Activated CD4-positive, alpha-beta T cell treated with anti-CD3 and anti-CD28 coated beads, Interleukin-2, amount 50 U/mL, for 1 hour (primary cell): ENCODE measurements around the gene HKDC1.
"Not testable (repeated sequence)": the region's sequence is repeated elsewhere in the genome, so short reads cannot be mapped to it uniquely, and the experiment has no call there.

ENCODE experiments used
- DNase-seq: peaks from one replicate; pipeline ENCODE4 v3.0.0-alpha.2; 2020

HKDC1 gene

GRCh38 chr10:69281507-69282413 is 61.6 kb downstream of the HKDC1 start:
- no peak for DNase-seq

GRCh38 chr10:69284402-69284801 is 64.3 kb downstream of the HKDC1 start:
- DNase-seq = not testable (repeated sequence)

- DNase-seq = no peak
Measured at GRCh38 chr10:69285699-69286098, 65.6 kb downstream of the HKDC1 start.

GRCh38 chr10:69287181-69287580 is 67.0 kb downstream of the HKDC1 start:
- no peak for DNase-seq

- DNase-seq = no peak
Measured at GRCh38 chr10:69290993-69291392, 70.9 kb downstream of the HKDC1 start.

- no peak for DNase-seq
Measured at GRCh38 chr10:69292459-69292858, 72.3 kb downstream of the HKDC1 start.

- no peak for DNase-seq
Measured at GRCh38 chr10:69295027-69295636, 75.0 kb downstream of the HKDC1 start.

GRCh38 chr10:69303632-69304051 is 83.5 kb downstream of the HKDC1 start:
- DNase-seq = no peak

- no peak for DNase-seq
Measured at GRCh38 chr10:69306421-69306820, 86.3 kb downstream of the HKDC1 start.

GRCh38 chr10:69307434-69307833 is 87.3 kb downstream of the HKDC1 start:
- no peak for DNase-seq

- DNase-seq = not testable (repeated sequence)
Measured at GRCh38 chr10:69308304-69308703, 88.2 kb downstream of the HKDC1 start.

GRCh38 chr10:69311309-69311708 is 91.2 kb downstream of the HKDC1 start:
- DNase-seq = no peak

- no peak for DNase-seq
Measured at GRCh38 chr10:69312528-69312927, 92.4 kb downstream of the HKDC1 start.

- no peak for DNase-seq
Measured at GRCh38 chr10:69315100-69315542, 95.0 kb downstream of the HKDC1 start.

- no peak for DNase-seq
Measured at GRCh38 chr10:69315610-69316312, 95.6 kb downstream of the HKDC1 start.

- DNase-seq = no peak
Measured at GRCh38 chr10:69316313-69317059, 96.4 kb downstream of the HKDC1 start.
